ENCODE results near the gene RPS18. TPM values are rescaled to one million over a fixed set of nuclear protein-coding genes. Genes with fewer than 3 reads are reported as not detected.

Gene RPS18
- total RNA-seq, 4 donors from 2014 or later = 4,043 to 6,696 (median 6,204) TPM

DNA sequence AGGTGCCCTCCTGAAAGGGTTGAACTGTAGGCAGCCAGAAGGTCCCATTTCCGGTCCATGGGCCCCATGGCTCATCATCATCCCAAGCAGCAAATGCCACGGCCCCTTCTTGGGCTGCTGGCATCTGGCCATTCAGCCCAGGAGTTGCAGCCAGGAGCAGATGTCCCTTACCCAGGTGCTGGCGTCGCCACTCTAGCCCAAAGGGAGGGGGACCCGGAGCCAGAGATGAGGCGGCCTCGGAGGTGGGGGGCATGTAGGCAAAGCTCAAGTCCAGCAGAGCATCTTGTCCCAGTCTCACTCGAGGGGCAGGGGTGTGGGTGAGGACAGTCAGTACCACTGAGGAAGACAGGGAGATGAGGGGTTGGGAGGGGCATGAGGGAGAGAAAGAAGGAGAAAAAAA, 33.2 kb downstream of the RPS18 start:
- no peak overlapping the region for H3K4me3 ChIP-seq (ENCODE audit: low read depth, poor library complexity, severe bottlenecking)
- WGBS, 2 donors = 78 to 83% methylated on average over 7 to 8 of the region's 8 CpGs
- intact Hi-C loops (cut with DNase I; ENCODE audit: low total_unique reads) = no loop called here
- no peak for DNase-seq (ENCODE audit: low spot score in 2 of 2)
- TF ChIP-seq, protein P1, sequence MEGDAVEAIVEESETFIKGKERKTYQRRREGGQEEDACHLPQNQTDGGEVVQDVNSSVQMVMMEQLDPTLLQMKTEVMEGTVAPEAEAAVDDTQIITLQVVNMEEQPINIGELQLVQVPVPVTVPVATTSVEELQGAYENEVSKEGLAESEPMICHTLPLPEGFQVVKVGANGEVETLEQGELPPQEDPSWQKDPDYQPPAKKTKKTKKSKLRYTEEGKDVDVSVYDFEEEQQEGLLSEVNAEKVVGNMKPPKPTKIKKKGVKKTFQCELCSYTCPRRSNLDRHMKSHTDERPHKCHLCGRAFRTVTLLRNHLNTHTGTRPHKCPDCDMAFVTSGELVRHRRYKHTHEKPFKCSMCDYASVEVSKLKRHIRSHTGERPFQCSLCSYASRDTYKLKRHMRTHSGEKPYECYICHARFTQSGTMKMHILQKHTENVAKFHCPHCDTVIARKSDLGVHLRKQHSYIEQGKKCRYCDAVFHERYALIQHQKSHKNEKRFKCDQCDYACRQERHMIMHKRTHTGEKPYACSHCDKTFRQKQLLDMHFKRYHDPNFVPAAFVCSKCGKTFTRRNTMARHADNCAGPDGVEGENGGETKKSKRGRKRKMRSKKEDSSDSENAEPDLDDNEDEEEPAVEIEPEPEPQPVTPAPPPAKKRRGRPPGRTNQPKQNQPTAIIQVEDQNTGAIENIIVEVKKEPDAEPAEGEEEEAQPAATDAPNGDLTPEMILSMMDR (IDR thresholded peaks at IDR 0.05) = no peak
- TF ChIP-seq POLR2A (IDR thresholded peaks at IDR 0.05) = no peak

DNA sequence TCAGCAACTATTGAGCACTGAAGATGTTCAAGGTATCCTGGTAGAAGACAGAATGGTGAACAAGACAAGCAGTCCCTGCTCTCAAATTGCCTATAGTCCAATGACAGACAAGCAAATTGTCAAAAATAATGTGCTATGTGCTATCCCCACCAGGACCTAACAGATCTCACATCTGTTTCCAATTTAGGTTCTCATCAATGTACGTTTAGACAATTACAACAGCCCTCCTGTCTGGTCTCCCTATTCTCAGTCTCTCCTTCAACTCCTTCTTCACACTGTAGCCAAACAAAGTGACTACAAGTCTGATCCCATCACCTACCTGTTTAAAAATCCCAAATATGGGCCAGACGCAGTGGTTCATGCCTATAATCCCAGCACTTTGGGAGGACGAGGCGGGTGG, 34.5 kb downstream of the RPS18 start:
- TF ChIP-seq, protein P1 (IDR thresholded peaks at IDR 0.05) = no peak
- no peak for TF ChIP-seq POLR2A (IDR thresholded peaks at IDR 0.05)
- 81 to 85% methylated on average over 4 of the region's 4 CpGs for WGBS, 2 donors
- H3K4me3 ChIP-seq (ENCODE audit: low read depth, poor library complexity, severe bottlenecking) = no peak overlapping the region
- no peak for DNase-seq (ENCODE audit: low spot score in 2 of 2)
- intact Hi-C loops (cut with DNase I; ENCODE audit: low total_unique reads) = no loop called here

DNA sequence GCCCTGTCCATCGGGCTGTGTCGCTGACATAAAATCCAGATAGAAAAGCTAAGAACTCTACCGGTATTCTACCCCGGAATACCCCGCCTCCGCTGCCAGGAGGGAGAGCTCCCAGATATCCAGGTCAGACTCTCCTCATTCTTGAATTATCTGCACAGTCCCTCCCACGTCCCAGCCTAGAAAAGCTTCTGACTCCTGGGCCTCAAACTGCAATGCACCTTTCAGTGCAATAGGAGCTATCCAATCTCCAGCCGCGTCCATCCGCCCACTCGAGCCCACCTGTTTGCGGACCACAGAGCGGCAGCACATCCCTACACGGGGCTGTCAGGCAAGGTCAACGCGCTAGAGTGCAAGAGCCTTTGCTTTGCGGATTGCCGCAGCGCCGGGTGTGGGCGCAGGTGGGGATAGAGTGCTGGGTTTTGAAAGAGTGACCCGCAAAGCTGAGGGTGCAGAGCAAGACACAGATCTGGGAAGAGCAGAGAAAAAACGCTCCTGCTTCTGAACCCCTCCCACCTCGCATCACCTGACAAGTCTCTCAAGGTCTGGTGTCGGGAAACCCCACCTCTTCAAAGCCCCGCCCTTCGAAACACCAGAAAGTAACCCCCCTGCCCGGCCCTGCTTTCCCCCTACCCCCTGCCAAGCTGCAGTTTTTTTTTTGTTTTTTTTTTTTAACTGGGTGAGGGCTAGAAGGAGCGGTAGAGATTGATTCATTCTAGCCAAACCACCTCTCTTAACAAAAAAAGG, 40.7 kb downstream of the RPS18 start:
- peak; percentile 87 to 91 for DNase-seq (ENCODE audit: low spot score in 2 of 2)
- H3K4me3 ChIP-seq (ENCODE audit: low read depth, poor library complexity, severe bottlenecking) = peak overlapping the region; percentile 79
- 2 to 5% methylated on average over 29 of the region's 29 CpGs for WGBS, 2 donors
- TF ChIP-seq, protein P1 (IDR thresholded peaks at IDR 0.05) = no peak
- no peak for TF ChIP-seq POLR2A (IDR thresholded peaks at IDR 0.05)
- intact Hi-C loops (cut with DNase I; ENCODE audit: low total_unique reads) = no loop called here

DNA sequence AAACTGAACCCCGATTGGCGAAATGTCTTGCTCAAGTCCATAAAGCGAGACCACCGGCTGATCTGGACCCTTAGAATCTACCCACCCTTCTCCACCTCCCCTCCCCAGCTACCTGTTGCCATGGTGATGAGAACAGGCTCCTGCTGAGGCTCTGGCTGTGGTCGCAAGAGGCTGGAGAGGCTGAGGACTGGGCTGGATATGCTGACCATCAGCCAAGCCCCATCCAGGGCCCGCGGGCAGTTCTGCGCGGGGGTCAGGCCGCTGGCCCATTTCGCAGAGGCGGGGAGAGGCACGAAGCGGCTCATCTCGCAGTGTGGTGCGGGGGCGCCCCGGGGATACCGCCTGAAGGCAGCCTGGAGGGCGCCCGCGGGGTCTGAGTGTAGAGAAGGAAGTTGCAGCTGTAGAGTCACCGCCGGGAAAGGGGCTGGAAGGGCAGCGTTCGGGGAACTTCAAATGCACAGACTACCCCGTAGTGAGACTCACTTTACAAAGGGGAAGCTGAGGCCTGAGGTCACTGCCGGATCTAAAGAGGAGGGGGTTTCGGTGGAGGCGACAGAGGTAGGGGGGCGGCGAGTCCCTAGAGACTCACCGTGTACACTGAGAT, 41.3 kb downstream of the RPS18 start:
- intact Hi-C loops (cut with DNase I; ENCODE audit: low total_unique reads) = no loop called here
- no peak for TF ChIP-seq POLR2A (IDR thresholded peaks at IDR 0.05)
- TF ChIP-seq, protein P1 (IDR thresholded peaks at IDR 0.05) = no peak
- DNase-seq (ENCODE audit: low spot score in 2 of 2) = peak in 1 of 2 donors; percentile 91
- WGBS, 2 donors = 1 to 2% methylated on average over 32 to 33 of the region's 33 CpGs
- H3K4me3 ChIP-seq (ENCODE audit: low read depth, poor library complexity, severe bottlenecking) = peak overlapping the region; percentile 79

DNA sequence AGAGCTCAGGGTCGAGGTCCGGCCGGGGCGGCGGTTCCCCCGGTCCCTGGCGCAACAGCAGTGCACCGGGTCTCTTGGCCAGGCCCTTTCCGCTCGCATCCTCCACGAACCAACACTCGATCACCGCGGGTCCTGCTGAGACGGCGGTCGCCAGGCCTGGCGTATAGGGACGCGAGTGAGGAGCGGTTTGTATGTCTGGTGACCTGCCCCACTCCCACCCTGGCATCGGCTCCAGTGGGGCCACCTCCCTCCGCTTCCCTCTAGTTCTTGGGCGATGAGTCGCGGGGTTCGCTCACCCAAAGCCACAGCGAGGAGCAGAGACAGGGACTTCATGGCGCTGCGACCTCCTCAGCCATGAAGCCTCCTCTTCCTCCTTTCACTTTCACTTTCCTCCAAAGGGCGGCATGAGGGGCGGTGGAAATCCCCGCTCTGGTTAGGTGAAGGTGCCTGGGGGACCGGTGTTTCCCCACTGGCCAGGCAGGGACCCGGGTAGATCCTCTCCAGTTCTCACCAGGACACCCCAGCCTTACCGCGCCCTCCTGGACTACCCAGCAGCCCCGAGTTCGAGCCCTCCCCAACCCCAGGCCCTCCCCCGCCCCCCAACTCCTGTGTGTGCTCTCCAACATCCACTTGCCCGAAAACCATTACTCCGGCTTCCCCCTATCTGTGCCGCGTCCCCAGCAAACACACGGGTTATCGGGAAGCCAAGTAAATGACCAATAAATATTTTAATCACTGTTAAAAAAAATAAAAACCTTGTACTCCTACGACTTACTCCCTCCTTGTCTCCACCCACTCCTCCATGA, 42.0 kb downstream of the RPS18 start, which contains the start of gene TAPBP:
TSS of gene TAPBP (minus strand) at position 370 of the 806 bp plus-strand sequence. CDS start at position 333, 37 bp downstream.
- peak within 1 kb of the TSS; percentile 79 for H3K4me3 ChIP-seq (ENCODE audit: low read depth, poor library complexity, severe bottlenecking)
- DNase-seq (ENCODE audit: low spot score in 2 of 2) = peak in 1 of 2 donors; percentile 94
- intact Hi-C loops (cut with DNase I; ENCODE audit: low total_unique reads) = no loop called here
- TF ChIP-seq, protein P1 (IDR thresholded peaks at IDR 0.05) = no peak
- no peak for TF ChIP-seq POLR2A (IDR thresholded peaks at IDR 0.05)
- WGBS, 2 donors = 0 to 1% methylated on average over 20 to 46 of the region's 47 CpGs
